Coronary artery (tissue), 2 donors: ENCODE measurements around the gene LSP1.
"Not testable (repeated sequence)": the region's sequence is repeated elsewhere in the genome, so short reads cannot be mapped to it uniquely, and the experiment has no call there.

Source experiments
- DNase-seq: peaks from one replicate; pipeline ENCODE4 v3.0.0-alpha.2; 2017; ENCODE audit warnings: low spot score
- H3K27ac ChIP-seq, 2 donors: fragments of 200-600 bp; sonication (generic); one replicate each; pipeline ENCODE4 v1.5.1; 2016 to 2019
- H3K4me3 ChIP-seq: fragments of 200-600 bp; sonication (generic); 2 replicates; pipeline ENCODE4 v1.5.1; 2016; ENCODE audit warnings: mild to moderate bottlenecking, moderate library complexity
- CTCF ChIP-seq: fragments of 200-600 bp; sonication (generic); IDR thresholded peaks from one replicate; pipeline ENCODE4 v1.5.1; 2019; ENCODE audit warnings: antibody characterized with exemption

Gene LSP1

DNA sequence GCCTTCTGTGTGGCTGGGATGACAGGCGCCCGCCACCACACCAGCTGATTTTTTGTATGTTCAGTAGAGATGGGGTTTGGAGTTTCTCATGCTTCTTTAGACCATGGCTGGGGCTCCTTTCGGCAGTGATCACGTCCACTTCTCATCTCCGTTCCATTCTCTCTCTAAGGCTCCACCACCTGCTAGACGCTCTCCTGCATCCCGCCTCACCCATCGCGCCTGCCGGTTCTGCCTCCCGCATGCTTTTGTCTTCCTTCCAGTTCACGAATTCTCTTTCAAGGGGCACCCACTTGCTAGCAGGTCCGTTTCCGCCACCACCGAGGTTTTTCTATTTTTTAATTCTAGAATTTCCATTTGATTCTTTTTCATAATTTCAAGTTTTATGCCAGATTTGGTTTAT is 40.1 kb upstream of the LSP1 start:
- H3K27ac ChIP-seq, result no peak overlapping the region
- peak; percentile 58 for DNase-seq
- H3K4me3 ChIP-seq, result no peak overlapping the region
- TF ChIP-seq CTCF, result no peak

GRCh38 chr11:1813356-1813755 is 39.5 kb upstream of the LSP1 start:
- not testable (repeated sequence) for H3K4me3 ChIP-seq, H3K27ac ChIP-seq
- peak; percentile 41 for DNase-seq

GRCh38 chr11:1814691-1815090 is 38.2 kb upstream of the LSP1 start:
- no peak for TF ChIP-seq CTCF
- no peak overlapping the region for H3K27ac ChIP-seq
- DNase-seq, result peak; percentile 67
- H3K4me3 ChIP-seq, result no peak overlapping the region

DNA sequence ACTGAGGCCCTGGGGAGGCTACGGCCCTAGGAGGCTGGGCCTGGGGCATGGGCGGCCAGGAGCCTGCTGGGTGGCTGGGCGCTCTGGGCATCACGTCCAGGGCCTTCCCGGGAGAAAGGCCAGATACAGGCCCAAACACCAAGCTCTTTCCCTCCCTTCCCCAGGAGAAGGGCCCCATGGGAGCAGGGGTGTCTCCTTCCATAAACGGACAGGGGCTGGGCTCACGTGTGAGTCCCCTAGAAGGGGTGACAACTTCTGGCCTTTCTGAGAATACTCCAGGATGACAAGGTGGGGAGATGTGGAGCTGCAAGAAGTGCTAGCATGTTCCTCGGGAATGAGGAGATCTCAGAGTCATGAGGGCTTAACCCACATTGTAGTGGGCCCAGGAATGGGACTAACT is 37.6 kb upstream of the LSP1 start:
- peak; percentile 60 for DNase-seq
- no peak overlapping the region for H3K4me3 ChIP-seq
- H3K27ac ChIP-seq, result no peak overlapping the region
- TF ChIP-seq CTCF, result no peak

- no peak for TF ChIP-seq CTCF
- H3K27ac ChIP-seq, result no peak overlapping the region
- H3K4me3 ChIP-seq, result no peak overlapping the region
- DNase-seq, result no peak
Measured at GRCh38 chr11:1815751-1816150, 37.1 kb upstream of the LSP1 start.

GRCh38 chr11:1817000-1817399 is 35.9 kb upstream of the LSP1 start:
- no peak for DNase-seq
- no peak overlapping the region for H3K4me3 ChIP-seq
- H3K27ac ChIP-seq, result no peak overlapping the region
- TF ChIP-seq CTCF, result no peak

DNA sequence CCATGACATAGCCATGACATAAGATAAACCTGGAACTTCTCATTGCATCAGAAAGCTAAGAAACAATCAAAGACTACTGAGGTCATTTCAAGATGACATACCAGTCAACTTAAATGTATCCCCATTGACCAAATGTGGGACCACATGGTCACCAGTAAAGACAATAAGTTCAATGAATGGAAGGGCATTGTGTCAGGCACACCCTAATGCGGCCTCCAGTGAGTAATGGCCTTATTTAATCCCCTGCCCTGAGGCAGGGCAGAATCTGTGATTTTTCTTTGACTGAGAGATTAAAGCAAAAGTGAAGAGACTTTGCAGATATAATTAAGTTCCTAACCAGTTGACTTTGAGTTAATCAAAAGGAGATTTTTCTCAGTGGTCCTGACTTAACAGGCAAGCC is 35.4 kb upstream of the LSP1 start:
- TF ChIP-seq CTCF, result no peak
- H3K27ac ChIP-seq, result no peak overlapping the region
- H3K4me3 ChIP-seq, result no peak overlapping the region
- DNase-seq, result no peak

DNA sequence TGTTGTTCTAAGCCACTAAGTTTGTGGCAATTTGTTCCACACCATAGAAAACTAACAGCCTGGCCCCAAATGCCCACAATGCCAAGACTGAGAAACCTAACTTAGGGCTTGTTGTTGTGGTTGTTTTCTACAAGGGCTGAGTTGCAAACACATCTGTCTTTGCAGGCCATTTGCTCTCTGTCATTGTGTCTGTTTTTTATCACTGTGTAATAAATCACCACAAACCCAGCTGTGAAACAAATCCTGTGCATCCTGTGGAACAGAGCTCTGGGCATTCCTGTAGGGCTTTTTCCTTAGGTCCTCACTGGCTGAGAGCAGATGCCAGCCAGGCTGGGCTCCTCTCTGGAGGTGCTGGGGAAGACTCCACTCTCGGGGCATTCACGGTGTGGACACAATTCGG is 33.8 kb upstream of the LSP1 start:
- no peak for DNase-seq
- Histone ChIP-seq H3K27ac (no peak overlapping the region), H3K4me3 (no peak overlapping the region)
- TF ChIP-seq CTCF, result no peak
